AG04449 (cell line): ENCODE measurements around the gene PRKACA.
"Not testable (repeated sequence)": the region's sequence is repeated elsewhere in the genome, so short reads cannot be mapped to it uniquely, and the experiment has no call there.

Experiments
- CTCF ChIA-PET: fragments of 350-600 bp; formaldehyde crosslinking; extraction: SDS; loops from one replicate; lab custom pipeline; 2021; ENCODE audit warnings: antibody characterized with exemption; lab: Yijun Ruan, JAX
- POLR2A ChIA-PET: fragments of 400-600, 350-600 bp; formaldehyde crosslinking; extraction: SDS; loops from one replicate; lab custom pipeline; 2020; ENCODE audit warnings: antibody characterized with exemption, inconsistent platforms; lab: Yijun Ruan, JAX
- DNase-seq: peaks from one replicate; pipeline ENCODE4 v3.0.0-alpha.2; 2010; ENCODE audit warnings: low read depth, low spot score
- H3K4me3 ChIP-seq: 2 replicates; pipeline ENCODE4 v1.5.1; 2011; ENCODE audit warnings: low read depth, mild to moderate bottlenecking, control low read depth, low read length
- TF ChIP-seq, protein P1 (sequence below): IDR thresholded peaks from one replicate; pipeline ENCODE4 v1.5.1; 2011; ENCODE audit warnings: mild to moderate bottlenecking, moderate library complexity, low read length, control low read depth, inconsistent platforms; ENCODE audit not compliant: insufficient read depth; ENCODE audit errors: missing control alignments

PRKACA gene

DNA sequence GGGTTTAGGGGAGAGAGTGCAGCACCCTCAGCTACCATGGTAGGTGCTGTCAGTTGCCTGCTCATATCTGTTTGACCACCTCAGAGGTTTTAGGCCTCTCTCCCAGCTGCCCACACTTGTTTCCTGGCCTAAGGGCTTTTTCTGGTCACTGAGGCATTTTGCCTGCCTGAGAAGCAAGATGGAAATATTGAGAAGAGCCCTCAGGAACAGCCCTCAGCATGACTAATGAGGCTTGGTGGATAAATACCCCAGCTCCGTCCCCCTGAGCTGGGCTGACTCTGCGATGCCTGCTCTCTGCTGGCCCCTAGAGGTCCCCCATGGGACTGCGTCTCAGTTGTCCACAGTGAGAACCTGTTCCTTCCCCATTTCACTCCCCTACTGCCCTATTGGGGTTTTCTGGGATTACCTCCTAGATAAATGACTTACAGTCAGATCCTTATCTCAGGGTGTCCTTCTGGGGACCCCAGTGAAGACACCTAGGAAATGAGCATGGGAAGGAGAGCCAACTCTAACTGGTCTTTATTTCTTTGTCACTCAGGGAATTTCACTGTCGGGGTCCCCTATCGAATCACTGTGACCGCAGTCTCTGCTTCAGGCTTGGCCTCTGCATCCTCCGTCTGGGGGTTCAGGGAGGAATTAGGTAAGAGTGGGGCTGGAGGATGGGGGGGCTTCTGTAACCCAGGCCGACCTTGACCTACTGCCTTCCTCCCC lies 69.0 kb downstream of the PRKACA start:
- CTCF ChIA-PET: interaction anchor here (0.7 to 11.1 kb wide), 10 partner anchors 8 to 167 kb away, joined by 3 to 106 read pairs (median 4); partner anchors contain the start of genes IL27RA and PALM3
- TF ChIP-seq, protein P1, sequence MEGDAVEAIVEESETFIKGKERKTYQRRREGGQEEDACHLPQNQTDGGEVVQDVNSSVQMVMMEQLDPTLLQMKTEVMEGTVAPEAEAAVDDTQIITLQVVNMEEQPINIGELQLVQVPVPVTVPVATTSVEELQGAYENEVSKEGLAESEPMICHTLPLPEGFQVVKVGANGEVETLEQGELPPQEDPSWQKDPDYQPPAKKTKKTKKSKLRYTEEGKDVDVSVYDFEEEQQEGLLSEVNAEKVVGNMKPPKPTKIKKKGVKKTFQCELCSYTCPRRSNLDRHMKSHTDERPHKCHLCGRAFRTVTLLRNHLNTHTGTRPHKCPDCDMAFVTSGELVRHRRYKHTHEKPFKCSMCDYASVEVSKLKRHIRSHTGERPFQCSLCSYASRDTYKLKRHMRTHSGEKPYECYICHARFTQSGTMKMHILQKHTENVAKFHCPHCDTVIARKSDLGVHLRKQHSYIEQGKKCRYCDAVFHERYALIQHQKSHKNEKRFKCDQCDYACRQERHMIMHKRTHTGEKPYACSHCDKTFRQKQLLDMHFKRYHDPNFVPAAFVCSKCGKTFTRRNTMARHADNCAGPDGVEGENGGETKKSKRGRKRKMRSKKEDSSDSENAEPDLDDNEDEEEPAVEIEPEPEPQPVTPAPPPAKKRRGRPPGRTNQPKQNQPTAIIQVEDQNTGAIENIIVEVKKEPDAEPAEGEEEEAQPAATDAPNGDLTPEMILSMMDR: peak; percentile 67
- POLR2A ChIA-PET: no interaction called here
- no peak overlapping the region for H3K4me3 ChIP-seq
- no peak for DNase-seq

DNA sequence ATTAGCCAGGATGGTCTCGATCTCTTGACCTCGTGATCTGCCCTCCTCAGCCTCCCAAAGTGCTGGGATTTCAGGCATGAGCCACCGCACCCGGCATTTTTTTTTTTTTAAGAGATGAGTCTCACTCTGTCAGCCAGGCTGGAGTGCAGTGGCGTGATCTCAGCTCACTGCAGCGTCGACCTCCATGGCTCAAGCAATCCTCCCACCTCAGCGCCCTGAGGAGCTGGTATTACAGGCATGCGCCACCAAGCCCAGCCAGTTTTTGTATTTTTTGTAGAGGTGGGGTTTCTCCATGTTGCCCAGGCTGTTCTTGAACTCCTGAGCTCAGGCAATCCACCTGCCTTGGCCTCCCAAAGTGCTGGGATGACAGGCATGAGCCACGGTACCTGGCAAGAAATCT lies 69.7 kb downstream of the PRKACA start:
- POLR2A ChIA-PET: not testable (repeated sequence)

DNA sequence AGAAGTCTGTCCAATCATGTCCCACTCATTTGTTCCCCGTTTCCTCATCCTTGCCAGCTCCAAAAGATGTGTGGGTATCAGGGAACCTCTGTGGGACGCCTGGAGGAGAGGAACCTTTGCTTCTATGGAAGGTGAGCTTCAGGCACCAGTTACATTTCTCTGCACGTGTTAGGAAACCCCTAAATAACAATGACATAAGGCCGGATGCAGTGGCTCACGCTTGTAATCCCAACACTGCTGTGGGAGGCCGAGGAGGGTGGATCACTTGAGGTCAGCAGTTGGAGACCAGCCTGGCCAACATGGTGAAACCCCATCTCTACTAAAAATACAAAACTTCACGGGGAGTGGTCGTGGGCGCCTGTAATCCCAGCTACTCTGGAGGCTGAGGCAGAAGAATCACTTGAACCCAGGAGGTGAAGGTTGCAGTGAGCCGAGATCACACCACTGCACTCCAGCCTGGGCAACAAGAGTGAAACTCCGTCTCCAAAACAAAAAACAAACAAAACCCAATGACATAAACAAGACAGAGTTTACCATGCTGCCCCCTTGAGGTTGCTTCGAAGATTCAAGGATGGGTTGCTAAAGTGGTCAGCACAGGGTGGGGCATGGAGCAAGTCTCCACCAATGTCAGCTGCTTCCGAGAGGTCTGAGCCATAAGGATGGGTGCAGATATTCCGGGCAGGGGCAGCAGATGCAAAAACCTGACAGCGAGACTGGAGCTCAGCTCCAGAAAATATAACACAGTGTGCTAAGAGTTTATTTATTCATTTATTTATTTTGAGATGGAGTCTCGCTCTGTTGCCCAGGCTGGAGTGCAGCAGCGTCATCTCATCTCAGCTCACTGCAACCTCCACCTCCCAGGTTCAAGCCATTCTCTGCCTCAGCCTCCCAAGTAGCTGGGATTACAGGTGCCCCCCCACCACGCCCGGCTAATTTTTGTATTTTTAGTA lies 74.6 kb downstream of the PRKACA start:
- TF ChIP-seq, protein P1: peak; percentile 60
- POLR2A ChIA-PET, H3K4me3 ChIP-seq, DNase-seq: not testable (repeated sequence)
- CTCF ChIA-PET: interaction anchor here (0.7 to 11.1 kb wide), 13 partner anchors 9 to 167 kb away, joined by 3 to 106 read pairs (median 6); partner anchors contain the start of genes ASF1B, IL27RA, MISP3 and PALM3

More for the DNA sequence above, 69.7 kb downstream of the PRKACA start:
- DNase-seq, H3K4me3 ChIP-seq: not testable (repeated sequence)
- CTCF ChIA-PET: interaction anchor here (0.9 to 11.1 kb wide), 6 partner anchors 11 to 144 kb away, joined by 3 to 106 read pairs (median 4); partner anchors contain the start of genes IL27RA and PALM3
